HG02642 (cell line): ENCODE results near the gene CDKL2.
A peak's percentile ranks its signal among the peaks of the same experiment; 100 is the strongest.
"Not testable (repeated sequence)": the region's sequence is repeated elsewhere in the genome, so short reads cannot be mapped to it uniquely, and the experiment has no call there.

Experiments used
- ATAC-seq: cut with Tn5 transposase; IDR thresholded peaks from one replicate; pipeline ENCODE4 v1.9.1; 2021; ENCODE audit warnings: mild to moderate bottlenecking; ENCODE audit not compliant: unreplicated experiment, poor library complexity

CDKL2 gene

GRCh38 chr4:75630174-75630936, at the start of gene CDKL2:
Gene CDKL2 (minus strand): TSS chr4:75630528. CDS start chr4:75625988, 4,540 bp downstream.
- peak; percentile 100 for ATAC-seq

- no peak for ATAC-seq
These were observed 48.6 kb upstream of the CDKL2 start for GRCh38 chr4:75678965-75679364.

- no peak for ATAC-seq
These were observed 48.1 kb upstream of the CDKL2 start for GRCh38 chr4:75678473-75678872.

- no peak for ATAC-seq
These were observed 44.7 kb upstream of the CDKL2 start for GRCh38 chr4:75675004-75675531.

- no peak for ATAC-seq
These were observed 43.6 kb upstream of the CDKL2 start for GRCh38 chr4:75673959-75674328.

GRCh38 chr4:75673027-75673958, 43.0 kb upstream of the CDKL2 start, which contains the start of gene G3BP2:
Gene G3BP2 (minus strand): TSS chr4:75673411. CDS start chr4:75662025, 11,386 bp downstream.
- ATAC-seq: peak; percentile 94

- ATAC-seq: peak; percentile 33
These were observed 42.2 kb upstream of the CDKL2 start for GRCh38 chr4:75672461-75673026.

- ATAC-seq: no peak
These were observed 41.6 kb upstream of the CDKL2 start for GRCh38 chr4:75671802-75672421.

- ATAC-seq: no peak
These were observed 38.3 kb upstream of the CDKL2 start for GRCh38 chr4:75668596-75668995.

GRCh38 chr4:75667636-75668035, 37.3 kb upstream of the CDKL2 start:
- not testable (repeated sequence) for ATAC-seq

GRCh38 chr4:75666299-75666698, 36.0 kb upstream of the CDKL2 start:
- no peak for ATAC-seq

- not testable (repeated sequence) for ATAC-seq
These were observed 34.3 kb upstream of the CDKL2 start for GRCh38 chr4:75664604-75665003.

GRCh38 chr4:75662626-75663025, 32.3 kb upstream of the CDKL2 start:
- ATAC-seq: no peak

GRCh38 chr4:75660491-75660890, 30.2 kb upstream of the CDKL2 start:
- ATAC-seq: no peak

GRCh38 chr4:75659512-75660031, 29.2 kb upstream of the CDKL2 start:
- no peak for ATAC-seq

GRCh38 chr4:75658876-75659275, 28.5 kb upstream of the CDKL2 start:
- no peak for ATAC-seq

GRCh38 chr4:75655562-75655961, 25.2 kb upstream of the CDKL2 start:
- no peak for ATAC-seq

- no peak for ATAC-seq
These were observed 24.6 kb upstream of the CDKL2 start for GRCh38 chr4:75654905-75655304.

GRCh38 chr4:75653845-75654503, 23.6 kb upstream of the CDKL2 start:
- ATAC-seq: no peak
